AG09309 (cell line): ENCODE data around the gene GRID2.

Experiments
- DNase-seq: peaks from one replicate; pipeline ENCODE4 v3.0.0-alpha.2; 2010; ENCODE audit warnings: low read depth
- H3K4me3 ChIP-seq: 2 replicates; pipeline ENCODE4 v1.5.1; 2011; ENCODE audit warnings: mild to moderate bottlenecking, low read depth, low read length, moderate library complexity; ENCODE audit not compliant: control insufficient read depth
- CTCF ChIP-seq: IDR thresholded peaks from 2 replicates; pipeline ENCODE4 v1.5.1; 2011; ENCODE audit warnings: mild to moderate bottlenecking, low read depth, low read length, inconsistent platforms; ENCODE audit not compliant: insufficient read depth, control insufficient read depth; ENCODE audit errors: missing control alignments

GRID2 gene

DNA sequence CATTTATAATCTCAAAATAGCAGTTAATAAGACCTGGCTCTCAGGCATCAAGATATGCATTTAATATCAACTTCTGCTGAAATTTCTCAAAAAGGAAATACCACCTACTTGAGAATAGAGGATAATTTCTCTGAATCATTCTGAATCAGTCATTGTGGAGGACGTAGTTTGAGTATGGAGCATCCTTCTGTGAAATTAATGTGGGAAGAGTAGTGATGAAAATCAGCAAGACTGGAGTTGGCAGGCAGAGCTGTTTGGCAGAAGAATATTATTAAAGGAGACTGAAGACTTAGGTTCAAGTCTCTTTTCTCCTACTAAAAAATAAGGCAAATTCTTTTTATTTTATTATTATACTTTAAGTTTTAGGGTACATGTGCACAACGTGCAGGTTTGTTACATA, 1199.2 kb downstream of the GRID2 start:
- H3K4me3 ChIP-seq, result no peak overlapping the region
- no peak for TF ChIP-seq CTCF
- DNase-seq, result no peak

DNA sequence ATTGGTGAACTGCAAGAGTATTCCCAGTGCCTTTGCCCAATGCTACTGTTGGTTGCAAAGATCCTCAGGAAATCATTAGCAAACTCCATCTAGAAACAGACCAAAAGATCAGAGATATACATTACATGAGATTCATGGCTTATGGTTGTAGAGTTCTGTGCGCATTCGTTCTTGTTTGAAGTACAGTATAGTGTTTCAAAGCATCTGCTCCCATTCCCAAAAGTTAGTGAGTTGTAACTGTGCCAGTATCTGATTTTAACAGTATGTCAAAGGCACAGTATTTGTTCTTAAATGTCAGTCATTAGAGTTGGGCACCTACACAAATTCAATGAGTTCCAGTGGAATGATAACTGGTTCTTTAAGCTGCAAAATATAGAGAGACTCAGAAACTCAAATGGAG, 1210.1 kb downstream of the GRID2 start:
- no peak for TF ChIP-seq CTCF
- H3K4me3 ChIP-seq, result no peak overlapping the region
- no peak for DNase-seq

DNA sequence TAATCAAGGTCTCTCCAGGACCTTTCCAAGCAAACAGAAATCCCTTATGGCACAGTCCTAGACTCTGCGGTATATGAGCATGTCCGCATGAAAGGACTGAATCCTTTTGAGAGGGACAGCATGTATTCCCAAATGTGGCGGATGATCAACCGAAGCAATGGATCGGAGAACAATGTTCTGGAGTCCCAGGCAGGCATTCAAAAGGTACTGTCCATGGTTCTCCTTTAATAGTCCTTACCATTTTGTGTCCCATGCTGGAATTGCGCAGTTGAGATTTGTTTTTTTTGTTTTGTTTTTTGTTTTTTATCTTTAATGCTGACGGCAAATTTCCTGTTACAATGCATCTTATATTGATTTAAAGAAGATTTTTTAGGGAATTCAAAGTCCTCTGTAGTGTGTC, 1211.4 kb downstream of the GRID2 start:
- H3K4me3 ChIP-seq, result no peak overlapping the region
- TF ChIP-seq CTCF, result no peak
- DNase-seq, result no peak

DNA sequence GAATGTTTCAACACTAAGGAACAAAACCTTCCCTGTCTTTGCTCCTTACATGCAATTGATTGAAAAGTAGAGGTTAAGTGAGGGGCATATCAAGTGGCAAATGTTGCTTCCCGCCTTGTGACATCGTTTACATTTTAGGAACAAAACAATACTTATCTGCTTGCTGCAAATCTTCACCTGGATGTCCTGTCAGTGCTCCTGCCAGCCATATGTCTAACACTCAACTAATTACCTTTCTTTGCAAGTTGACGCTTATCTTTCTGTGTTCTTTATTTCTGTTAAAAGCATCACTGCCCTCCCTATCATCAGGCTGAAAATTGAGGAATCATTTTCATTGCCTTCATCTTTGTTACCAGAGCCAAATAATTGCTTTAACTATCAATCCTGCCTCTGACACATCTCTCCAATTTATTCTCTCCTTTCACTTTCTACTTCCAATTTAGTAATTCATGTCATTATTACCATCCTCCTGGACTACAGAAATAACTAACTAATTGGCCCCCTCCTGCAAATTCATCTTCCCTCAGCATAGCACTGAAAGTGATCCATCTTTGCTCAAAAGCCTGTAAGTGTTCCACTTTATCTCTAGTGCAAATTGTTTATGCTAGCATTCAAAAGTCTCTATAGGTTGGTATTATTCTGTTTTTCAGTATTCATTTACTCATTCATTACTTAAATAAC, 1226.1 kb downstream of the GRID2 start:
- no peak for TF ChIP-seq CTCF
- no peak overlapping the region for H3K4me3 ChIP-seq
- no peak for DNase-seq

GRCh38 chr4:93532234-93532633, 1228.5 kb downstream of the GRID2 start:
- no peak overlapping the region for H3K4me3 ChIP-seq
- no peak for TF ChIP-seq CTCF
- no peak for DNase-seq

GRCh38 chr4:93540562-93540961, 1236.8 kb downstream of the GRID2 start:
- no peak overlapping the region for H3K4me3 ChIP-seq
- DNase-seq, result no peak
- TF ChIP-seq CTCF, result no peak
